GM23338 (cell line): ENCODE measurements around the gene NUDT21. TPM values are rescaled to one million over a fixed set of nuclear protein-coding genes. Genes with fewer than 3 reads are reported as not detected.

Source experiments
- ATAC-seq: fragments of 200-7000 bp; cut with Tn5 transposase; 3 replicates; pipeline ENCODE4 v1.9.1; 2020
- DNase-seq: peaks from one replicate; pipeline ENCODE4 v3.0.0-alpha.2; 2015; ENCODE audit warnings: low spot score
- H2AFZ ChIP-seq: fragments of 200-600 bp; sonication (generic); 2 replicates; pipeline ENCODE4 v1.8.0; 2016; ENCODE audit warnings: antibody characterized with exemption, mild to moderate bottlenecking, moderate library complexity
- H3F3A ChIP-seq: fragments of 200-600 bp; sonication (generic); replicated peaks from 2 replicates; pipeline ENCODE4 v1.8.0; 2017; ENCODE audit warnings: antibody characterized with exemption, mixed run types, low read depth
- H3K27ac ChIP-seq: fragments of 200-600 bp; sonication (generic); 2 replicates; pipeline ENCODE4 v1.6.1; 2016; ENCODE audit warnings: low read depth
- H3K27me3 ChIP-seq: fragments of 200-600 bp; sonication (generic); 2 replicates; pipeline ENCODE4 v1.8.0; 2016; ENCODE audit warnings: mild to moderate bottlenecking, mixed run types, moderate library complexity; ENCODE audit not compliant: insufficient read depth
- H3K36me3 ChIP-seq: fragments of 200-600 bp; sonication (generic); 2 replicates; pipeline ENCODE4 v1.8.0; 2016; ENCODE audit warnings: mild to moderate bottlenecking; ENCODE audit not compliant: insufficient read depth
- H3K4me1 ChIP-seq: fragments of 200-600 bp; sonication (generic); 2 replicates; pipeline ENCODE4 v1.8.0; 2016; ENCODE audit warnings: mild to moderate bottlenecking, moderate library complexity; ENCODE audit not compliant: insufficient read depth
- H3K4me2 ChIP-seq: fragments of 200-600 bp; sonication (generic); 2 replicates; pipeline ENCODE4 v1.7.1; 2017; ENCODE audit warnings: mixed run types
- H3K4me3 ChIP-seq: fragments of 200-600 bp; sonication (generic); 2 replicates; pipeline ENCODE4 v1.6.1; 2016; ENCODE audit warnings: mixed run types
- H3K79me2 ChIP-seq: fragments of 200-600 bp; sonication (generic); replicated peaks from 2 replicates; pipeline ENCODE4 v1.8.0; 2017; ENCODE audit warnings: mild to moderate bottlenecking; ENCODE audit not compliant: insufficient read depth
- H3K9me2 ChIP-seq: fragments of 200-600 bp; sonication (generic); 2 replicates; pipeline ENCODE4 v1.8.0; 2017; ENCODE audit not compliant: insufficient read depth
- H4K20me1 ChIP-seq: fragments of 200-600 bp; sonication (generic); replicated peaks from 2 replicates; pipeline ENCODE4 v1.8.0; 2017; ENCODE audit warnings: mild to moderate bottlenecking; ENCODE audit not compliant: insufficient read depth
- H3K27ac Mint-ChIP-seq: 2 replicates; pipeline ENCODE4 v1.8.0; 2020; ENCODE audit warnings: inconsistent platforms, mild to moderate bottlenecking, moderate library complexity, mixed read lengths
- H3K27me3 Mint-ChIP-seq: 3 replicates; pipeline ENCODE4 v1.8.0; 2022; ENCODE audit warnings: low read depth, mild to moderate bottlenecking, moderate library complexity, mixed read lengths, inconsistent platforms; ENCODE audit not compliant: insufficient read depth, poor library complexity
- H3K36me3 Mint-ChIP-seq: 3 replicates; pipeline ENCODE4 v1.8.0; 2021; ENCODE audit warnings: low read depth, mild to moderate bottlenecking, inconsistent platforms, moderate library complexity, mixed read lengths
- H3K4me1 Mint-ChIP-seq: 3 replicates; pipeline ENCODE4 v1.8.0; 2020; ENCODE audit warnings: mild to moderate bottlenecking, inconsistent platforms, mixed read lengths
- H3K4me3 Mint-ChIP-seq: 3 replicates; pipeline ENCODE4 v1.8.0; 2021; ENCODE audit warnings: moderate library complexity, mild to moderate bottlenecking, inconsistent platforms, mixed read lengths
- H3K9me3 Mint-ChIP-seq: 3 replicates; pipeline ENCODE4 v1.8.0; 2020; ENCODE audit warnings: moderate library complexity, mild to moderate bottlenecking, inconsistent platforms, mixed read lengths
- CREB1 ChIP-seq: fragments of 250-450 bp; sonication (Bioruptor Pico); IDR thresholded peaks from 2 replicates; pipeline ENCODE4 v1.5.0; 2020; ENCODE audit warnings: low read depth, mild to moderate bottlenecking, moderate library complexity
- CTCF ChIP-seq, 2 experiments: fragments of 200-600 bp in 1 of 2; sonication (generic) in 1 of 2; conservative IDR thresholded peaks; 2 replicates each; pipeline versions ENCODE4 v1.5.1 to v1.6.1; 2016 to 2017; ENCODE audit warnings: antibody characterized with exemption in 2 of 2, low read depth in 2 of 2, mild to moderate bottlenecking in 2 of 2, moderate library complexity in 1 of 2
- ETS1 ChIP-seq: IDR thresholded peaks from 2 replicates; pipeline ENCODE4 v1.6.1; 2016; ENCODE audit warnings: antibody characterized with exemption
- EZH2 ChIP-seq: fragments of 200-600 bp; sonication (generic); IDR thresholded peaks from one replicate; pipeline ENCODE4 v1.8.0; 2017; ENCODE audit warnings: antibody characterized with exemption, mild to moderate bottlenecking, low read depth; ENCODE audit not compliant: unreplicated experiment
- EZH2phosphoT487 ChIP-seq: fragments of 200-600 bp; sonication (generic); IDR thresholded peaks from one replicate; pipeline ENCODE4 v1.8.1; 2018; ENCODE audit warnings: antibody characterized with exemption; ENCODE audit not compliant: unreplicated experiment
- JUNB ChIP-seq: IDR thresholded peaks from one replicate; pipeline ENCODE4 v1.6.1; 2016; ENCODE audit warnings: antibody characterized with exemption; ENCODE audit not compliant: unreplicated experiment
- NANOG ChIP-seq: IDR thresholded peaks from 2 replicates; pipeline ENCODE4 v1.6.1; 2016; ENCODE audit warnings: antibody characterized with exemption, borderline replicate concordance
- POLR2AphosphoS5 ChIP-seq: IDR thresholded peaks from 2 replicates; pipeline ENCODE4 v1.6.1; 2016; ENCODE audit warnings: antibody characterized with exemption, low read depth
- REST ChIP-seq: IDR thresholded peaks from one replicate; pipeline ENCODE4 v1.6.1; 2018; ENCODE audit warnings: antibody characterized with exemption; ENCODE audit not compliant: unreplicated experiment
- STAT1 ChIP-seq: IDR thresholded peaks from one replicate; pipeline ENCODE4 v1.6.1; 2016; ENCODE audit warnings: antibody characterized with exemption; ENCODE audit not compliant: unreplicated experiment
- ZNF114 ChIP-seq: fragments of 250-450 bp; sonication (Bioruptor Pico); IDR thresholded peaks from 2 replicates; pipeline ENCODE4 v1.5.0; 2020; ENCODE audit warnings: mild to moderate bottlenecking, moderate library complexity
- ZNF331 ChIP-seq: fragments of 250-450 bp; sonication (Bioruptor Pico); IDR thresholded peaks from 2 replicates; pipeline ENCODE4 v1.5.0; 2020; ENCODE audit warnings: low read depth, mild to moderate bottlenecking, moderate library complexity
- ZNF462 ChIP-seq: fragments of 250-450 bp; sonication (Bioruptor Pico); IDR thresholded peaks from 2 replicates; pipeline ENCODE4 v1.5.0; 2020; ENCODE audit warnings: mild to moderate bottlenecking, moderate library complexity
- polyA plus RNA-seq: library from polyadenylated mRNA; unstranded; fragments of >200 nt; fragmentation: Nextera tagmentation; extraction: Ambion mirVana; gene quantifications from 2 replicates; pipeline ENCODE4 v1.2.1, GENCODE V29; 2016
- total RNA-seq: library from RNA; depleted of rRNA; stranded (reverse); fragments of >200 nt; shearing (Covaris generic); gene quantifications from 2 replicates; pipeline ENCODE4 v1.2.3, GENCODE V29; 2014

NUDT21 gene
- total and polyA plus RNA-seq, 2 experiments from 2014 or later = 83.4 to 132 TPM

- no peaks in the 10 kb centered on the region for H3K27me3 ChIP-seq
- no peak overlapping the region for H2AFZ ChIP-seq
- H3K9me2 ChIP-seq = no peaks in the 10 kb centered on the region
- no peak for DNase-seq
- no peaks in the 10 kb centered on the region for H3K9me3 Mint-ChIP-seq
- H3K4me3 Mint-ChIP-seq = no peak overlapping the region
- no peaks in the 10 kb centered on the region for H3K4me1 ChIP-seq
- TF ChIP-seq JUNB (no peak), CREB1 (CRISPR knock-in tag) (no peak), CTCF (conservative IDR thresholded peaks at IDR 0.05; ENCODE audit: low read depth in 2 of 2) (no peak), ETS1 (no peak), ZNF331 (CRISPR knock-in tag) (no peak), NANOG (no peak), EZH2 (no peak), ZNF462 (CRISPR knock-in tag) (no peak), POLR2AphosphoS5 (no peak), EZH2phosphoT487 (no peak), ZNF114 (CRISPR knock-in tag) (no peak), STAT1 (no peak), REST (no peak)
- no peak overlapping the region for H3K27ac ChIP-seq
- no peaks in the 10 kb centered on the region for H3K79me2 ChIP-seq
- H4K20me1 ChIP-seq = peaks cover 11% of the 10 kb centered on the region; the same call in 1 of the 2 replicates
- no peaks in the 10 kb centered on the region for H3K27me3 Mint-ChIP-seq
- H3F3A ChIP-seq = no peaks in the 10 kb centered on the region
- H3K4me1 Mint-ChIP-seq = no peaks in the 10 kb centered on the region
- H3K27ac Mint-ChIP-seq = no peak overlapping the region
- ATAC-seq = no peak
- H3K36me3 ChIP-seq = peaks cover 73% of the 10 kb centered on the region
- peaks cover 67% of the 10 kb centered on the region for H3K36me3 Mint-ChIP-seq
- H3K4me3 ChIP-seq = no peak overlapping the region
- no peak overlapping the region for H3K4me2 ChIP-seq
These were observed 12.0 kb upstream of the NUDT21 start for GRCh38 chr16:56463153-56463552.
